ENCODE measurements around the gene TMEM9.
"Not testable (repeated sequence)": the region's sequence is repeated elsewhere in the genome, so short reads cannot be mapped to it uniquely, and the experiment has no call there.

Gene TMEM9

DNA sequence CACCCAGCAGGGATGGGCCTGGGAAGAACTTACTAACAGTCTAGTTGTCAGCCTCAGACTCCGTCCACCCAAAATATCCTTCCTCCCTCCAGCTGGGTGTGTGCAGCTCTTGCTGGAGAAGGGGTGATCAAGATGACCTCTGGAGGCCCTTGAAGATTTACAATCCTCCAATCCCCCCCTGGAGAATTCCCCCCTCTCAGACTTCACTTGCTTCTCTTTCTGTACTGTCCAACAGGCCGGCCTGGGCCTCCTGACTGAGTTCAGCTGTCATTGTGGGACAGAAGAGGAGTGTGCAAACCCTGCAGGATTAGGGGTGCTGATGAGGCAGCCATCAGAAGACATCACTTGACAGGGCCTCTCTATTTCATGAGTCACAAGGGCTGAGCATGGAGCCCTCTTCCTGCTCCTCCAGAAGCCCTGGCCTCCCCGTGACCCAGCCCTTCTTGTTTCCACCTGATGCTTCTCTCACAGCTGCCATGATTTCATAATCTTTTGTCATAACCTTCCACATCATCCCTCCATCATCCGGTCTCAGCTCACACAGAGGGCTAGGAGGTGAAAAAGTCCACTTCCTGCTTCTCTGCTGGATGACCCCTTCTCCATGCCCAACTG lies 18.8 kb upstream of the TMEM9 start:
- no peak for DNase-seq

DNA sequence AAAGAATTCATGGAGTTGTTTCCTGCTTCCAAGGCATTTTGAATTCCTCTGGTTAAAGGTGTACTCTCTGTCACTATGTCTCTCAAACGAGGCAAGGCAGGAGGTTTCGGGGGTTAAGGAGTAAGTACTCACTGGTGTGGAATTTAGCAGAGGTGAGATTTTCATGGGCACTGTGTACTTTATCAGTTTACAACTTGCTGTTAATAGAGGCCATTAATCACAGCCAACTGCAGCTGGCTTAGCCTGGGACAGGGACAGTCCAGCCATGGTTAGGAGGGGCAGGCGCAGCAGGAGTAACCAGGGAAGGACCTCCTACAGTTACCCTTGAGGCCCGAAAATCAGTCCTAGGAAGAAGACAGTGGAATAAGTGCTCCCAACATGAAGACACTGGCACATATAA lies 18.1 kb upstream of the TMEM9 start:
- DNase-seq = no peak

DNA sequence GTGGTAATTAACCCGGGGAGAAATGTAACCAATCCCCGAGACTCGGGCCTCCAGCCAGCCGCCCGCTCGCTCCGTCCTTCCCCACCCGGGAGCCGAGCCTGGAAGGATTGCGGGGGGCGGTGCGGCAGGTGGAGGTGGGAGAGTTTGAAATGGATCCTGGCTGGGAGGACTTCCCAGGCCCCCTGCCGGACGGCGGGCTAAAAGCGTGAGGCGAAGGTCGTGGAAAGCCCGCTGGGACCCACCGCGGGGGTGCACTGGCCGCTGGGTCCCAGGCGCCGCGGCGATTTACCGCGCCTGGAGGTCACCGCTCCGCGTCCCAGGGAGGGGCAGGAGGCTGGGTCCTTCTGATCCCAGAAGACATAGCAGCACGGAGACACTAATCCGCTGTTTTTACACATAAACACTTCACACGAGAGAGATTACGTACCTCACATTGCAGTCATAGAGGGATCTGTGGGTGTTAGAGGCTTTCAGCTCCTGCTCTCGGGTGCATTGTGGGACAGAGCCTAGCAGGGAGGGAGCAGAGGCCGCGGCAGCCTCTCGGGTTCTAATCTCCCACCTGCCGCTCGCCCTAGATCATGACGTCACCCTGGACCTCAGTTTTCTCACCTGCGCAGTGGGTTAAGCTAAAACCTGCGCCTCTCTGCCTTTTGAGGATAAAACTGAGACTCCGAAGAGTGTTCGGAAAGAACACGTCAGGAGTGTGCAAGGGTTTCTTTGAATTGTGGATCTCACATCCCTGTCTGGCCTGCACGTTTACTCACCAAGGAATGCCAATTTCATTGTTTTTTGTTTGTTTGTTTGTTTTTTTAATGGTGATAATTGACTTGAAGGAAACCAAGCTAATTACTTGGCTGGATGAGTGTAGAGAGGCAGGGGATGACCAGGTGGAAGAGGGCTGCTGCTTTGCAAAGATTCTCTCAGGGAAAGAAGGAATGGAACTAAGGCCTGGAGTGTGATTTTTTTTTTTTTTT lies 17.1 kb upstream of the TMEM9 start:
- peak; percentile 77 for DNase-seq

DNA sequence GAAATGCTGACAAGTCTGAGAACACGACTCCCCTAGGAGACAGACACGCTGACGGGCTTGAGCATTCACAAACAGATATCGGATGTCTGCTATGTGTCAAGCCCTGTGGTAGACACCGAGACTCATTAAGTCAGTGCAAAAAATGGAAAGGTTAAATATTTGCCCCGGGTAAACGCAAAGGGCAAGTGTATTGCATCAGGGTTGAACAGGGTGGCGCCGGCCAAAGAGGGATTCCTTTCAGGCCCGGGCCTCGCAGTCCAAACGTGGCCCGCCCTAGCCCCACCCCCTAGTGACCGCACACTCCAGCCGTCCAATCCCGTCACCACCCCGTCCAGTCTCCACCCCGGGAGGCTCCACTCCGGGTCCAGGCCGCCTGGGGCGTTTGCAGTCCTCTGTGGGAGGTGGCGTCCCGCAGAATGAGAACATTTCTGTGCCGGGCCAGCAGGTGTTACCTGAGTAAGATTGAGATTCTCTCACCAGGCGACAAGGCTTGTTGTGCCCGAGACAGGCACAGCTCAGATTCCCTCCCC lies 16.3 kb upstream of the TMEM9 start:
- DNase-seq = peak; percentile 96

DNA sequence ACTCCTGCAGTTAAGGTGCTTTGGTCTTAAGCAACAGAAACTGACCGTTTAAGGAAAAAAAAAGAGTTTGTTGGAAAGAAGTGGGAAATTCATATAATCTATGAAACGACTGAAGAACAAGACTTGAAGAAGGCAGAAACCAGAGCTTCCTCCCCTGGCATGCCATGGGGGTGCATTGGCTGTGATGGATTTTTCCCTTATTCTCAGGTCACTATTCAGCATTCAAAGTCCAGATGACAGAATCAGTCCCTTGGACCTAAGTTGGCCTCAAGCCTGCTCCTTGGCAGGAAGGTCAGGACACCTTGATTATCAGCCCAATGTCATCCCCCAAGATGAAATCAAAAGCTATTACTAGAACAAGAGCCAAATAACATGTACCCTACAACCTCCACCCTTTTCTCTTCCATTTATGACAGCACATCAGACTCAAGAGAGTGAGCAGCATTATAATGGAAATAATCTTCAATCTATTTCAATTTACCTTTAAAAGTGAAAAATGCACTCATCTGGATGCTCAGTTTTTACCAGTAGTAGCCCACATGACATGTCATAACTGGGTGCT lies 15.8 kb upstream of the TMEM9 start:
- no peak for DNase-seq

DNA sequence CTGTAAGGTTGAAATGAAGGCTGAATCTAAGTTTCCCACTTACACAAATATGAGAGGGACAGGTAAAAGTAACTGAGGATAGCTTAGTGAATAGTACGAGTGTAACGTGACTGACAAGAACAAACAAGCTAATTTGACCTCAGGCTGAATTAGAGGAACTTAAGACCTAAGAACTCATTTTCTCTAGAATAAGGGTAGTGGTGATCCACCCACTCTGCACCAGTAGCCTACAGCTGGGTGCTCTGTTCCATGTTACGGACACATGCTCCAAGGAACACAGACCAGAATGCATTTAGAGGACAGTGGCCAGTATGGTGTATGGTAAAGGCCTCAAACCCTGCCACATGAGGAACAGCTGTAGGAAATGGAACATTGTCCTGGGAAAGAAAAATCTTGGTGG lies 14.9 kb upstream of the TMEM9 start:
- no peak for DNase-seq

DNA sequence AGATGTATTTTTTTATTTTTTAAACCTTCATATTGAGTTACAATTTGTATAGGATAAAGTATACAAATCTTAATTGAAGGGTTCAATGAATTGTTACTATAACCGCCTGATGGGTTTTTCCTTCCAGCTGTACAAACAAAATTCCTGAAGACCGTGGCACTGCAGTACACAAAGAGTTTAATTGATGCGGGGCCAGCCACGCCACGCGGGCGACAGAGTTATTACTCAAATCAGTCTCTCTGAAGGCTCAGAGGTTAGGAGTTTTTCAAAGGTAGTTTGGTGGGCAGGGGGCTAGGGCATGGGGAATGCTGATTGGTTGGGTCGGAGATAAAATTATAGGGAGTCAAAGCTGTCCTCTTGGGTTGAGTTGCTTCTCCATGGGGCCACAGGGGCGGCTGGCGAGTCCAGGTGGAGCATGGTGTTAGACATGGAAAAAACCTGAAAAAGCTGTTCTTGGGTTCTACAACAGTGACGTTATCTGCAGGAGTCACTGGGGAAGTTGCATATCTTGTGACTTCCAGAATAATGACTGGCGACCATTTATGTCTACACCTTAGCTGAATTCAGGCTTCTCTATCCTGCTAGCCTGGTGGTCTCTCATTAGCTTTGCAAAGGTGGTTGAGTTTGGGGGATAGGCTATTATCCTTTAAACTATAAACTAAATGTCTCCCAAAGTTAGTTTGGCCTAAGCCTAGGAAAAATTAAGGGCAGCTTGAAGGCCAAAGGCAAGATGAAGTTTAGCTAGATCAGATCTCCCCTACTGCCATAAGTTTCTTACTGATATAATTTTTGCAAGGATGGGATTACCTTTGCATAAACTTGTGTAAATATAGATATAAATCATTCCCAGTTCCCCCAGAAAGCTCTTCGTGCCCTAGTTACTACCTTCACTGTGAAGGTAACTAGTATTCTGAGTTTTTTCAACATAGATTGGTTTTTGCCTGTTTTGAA lies 13.0 kb upstream of the TMEM9 start:
- DNase-seq = peak; percentile 62

DNA sequence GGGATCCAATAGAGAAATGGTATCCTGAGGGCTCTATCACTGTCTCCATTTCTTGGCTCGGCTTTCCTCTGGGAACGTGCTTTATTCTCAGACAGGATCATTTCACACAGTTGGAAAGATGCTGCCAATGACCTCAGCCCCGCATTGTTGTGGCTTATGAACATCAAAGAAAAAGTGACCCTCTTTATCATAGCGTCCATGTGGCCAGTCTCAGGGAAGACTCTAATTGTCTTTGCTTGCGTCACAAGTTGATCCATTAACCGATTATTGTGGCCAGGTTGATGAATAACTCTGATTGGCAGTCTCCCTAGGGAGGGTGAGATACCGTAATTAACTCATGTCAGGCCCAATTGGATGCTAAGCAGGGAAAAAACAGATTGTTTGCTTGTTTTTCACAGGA lies 10.4 kb upstream of the TMEM9 start:
- DNase-seq = no peak

DNA sequence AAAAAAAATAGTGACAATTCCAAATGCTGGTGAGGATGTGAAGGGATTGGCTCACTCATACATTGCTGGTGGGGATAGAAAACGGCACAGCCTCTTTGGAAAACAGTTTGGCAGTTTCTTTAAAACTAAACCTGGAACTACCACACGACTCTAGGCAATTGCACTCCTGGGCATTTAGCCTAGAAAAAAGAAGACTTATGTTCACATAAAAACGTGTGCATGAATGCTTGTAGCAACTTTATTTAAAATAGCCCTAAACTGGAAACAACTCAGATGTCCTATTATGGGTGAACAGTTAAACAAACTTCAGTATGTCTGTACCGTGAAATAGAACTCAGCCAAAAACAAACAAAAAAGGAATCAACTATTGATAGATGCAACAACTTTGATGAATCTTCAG lies 9.4 kb upstream of the TMEM9 start:
- no peak for DNase-seq

DNA sequence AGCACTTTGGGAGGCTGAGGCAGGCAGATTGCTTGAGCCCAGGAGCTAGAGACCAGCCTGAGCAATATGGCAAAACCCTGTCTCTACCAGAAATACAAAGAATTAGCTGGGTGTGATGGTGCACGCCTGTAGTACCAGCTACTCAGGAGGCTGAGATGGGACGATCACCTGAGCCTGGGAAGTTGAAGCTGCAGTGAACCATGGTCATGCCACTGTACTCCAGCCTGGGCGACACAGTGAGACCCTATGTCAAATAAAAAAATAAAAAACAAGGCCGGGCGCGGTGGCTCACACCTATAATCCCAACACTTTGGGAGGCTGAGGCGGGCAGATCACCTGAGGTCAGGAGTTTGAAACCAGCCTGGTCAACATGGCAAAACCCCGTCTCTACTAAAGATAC lies 8.8 kb upstream of the TMEM9 start:
- DNase-seq = not testable (repeated sequence)

DNA sequence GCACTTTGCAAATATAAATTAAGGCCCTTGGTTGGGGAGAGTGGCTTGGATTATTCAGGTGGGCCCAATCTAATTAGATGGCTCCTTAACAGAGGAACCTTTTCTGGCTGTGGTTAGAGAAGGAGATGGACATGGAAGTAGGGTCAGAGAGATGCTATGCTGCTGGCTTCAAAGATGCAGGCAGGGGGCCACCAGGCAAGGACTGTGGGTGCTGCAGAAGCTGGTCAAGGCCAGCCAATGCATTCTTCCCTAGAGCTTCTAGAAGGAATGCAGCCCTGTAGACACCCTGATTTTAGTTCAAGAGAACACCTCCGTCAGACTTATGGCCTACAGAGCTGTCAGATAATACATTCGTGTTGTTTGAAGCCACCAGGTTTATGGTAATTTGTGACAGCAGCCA lies 3.7 kb upstream of the TMEM9 start:
- DNase-seq = no peak

DNA sequence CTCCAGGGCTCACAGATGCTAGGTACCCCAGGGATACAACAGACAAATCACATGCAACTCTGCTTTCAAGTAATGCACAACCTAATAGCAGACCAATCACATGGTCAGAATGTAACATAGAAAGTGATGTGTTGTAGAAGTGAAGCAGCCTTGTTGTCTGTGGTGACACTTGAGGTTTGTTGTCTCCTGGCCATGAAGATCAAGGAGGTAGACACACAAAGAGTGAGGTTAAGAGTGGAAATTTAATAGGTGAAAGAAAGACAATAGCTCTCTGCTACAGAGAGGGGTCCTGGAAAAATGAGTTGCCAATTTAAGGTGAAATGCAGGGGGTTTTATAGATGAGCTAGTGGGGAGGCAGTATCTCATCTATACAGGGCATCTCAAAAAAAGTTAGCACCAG lies 2.5 kb upstream of the TMEM9 start:
- DNase-seq = no peak

DNA sequence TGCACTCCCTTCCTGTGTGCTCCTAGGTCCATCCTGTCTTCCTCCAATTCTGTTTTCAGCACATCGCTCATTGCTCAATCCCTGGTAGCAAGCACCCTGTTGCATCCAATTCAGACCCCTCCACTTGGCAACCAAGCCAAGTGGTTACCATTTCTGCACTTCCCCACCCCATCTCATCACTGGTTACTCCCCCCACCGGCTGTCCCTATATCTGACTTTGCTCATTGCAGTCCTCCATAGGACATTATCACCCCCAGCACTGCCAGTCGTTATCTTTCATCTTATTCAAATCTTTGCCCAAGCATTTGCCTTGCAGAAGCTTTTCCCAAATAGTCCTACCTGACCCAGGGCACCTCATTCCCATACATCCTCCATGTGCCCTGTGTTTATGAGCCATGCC lies 2.1 kb upstream of the TMEM9 start:
- DNase-seq = no peak

DNA sequence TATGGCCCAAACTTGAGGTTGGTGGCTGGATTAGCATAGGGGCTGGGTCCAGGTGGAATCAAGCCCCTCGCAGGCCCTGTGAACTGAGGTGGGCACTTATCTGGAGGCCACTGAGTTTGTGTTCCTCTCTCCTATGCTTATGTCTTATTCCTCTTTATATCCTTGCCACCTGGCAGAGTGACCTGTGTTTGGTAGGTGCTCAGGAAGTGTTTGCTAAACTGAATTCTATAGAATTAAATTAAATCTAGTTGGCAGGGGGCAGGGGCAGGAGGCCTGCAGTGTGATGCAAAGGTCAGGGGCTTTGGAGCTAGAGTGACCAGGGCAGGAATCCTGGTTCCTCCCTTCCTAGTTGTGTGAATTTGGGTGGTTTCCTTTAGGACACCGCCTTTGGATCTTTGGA lies 1.1 kb upstream of the TMEM9 start:
- no peak for DNase-seq

DNA sequence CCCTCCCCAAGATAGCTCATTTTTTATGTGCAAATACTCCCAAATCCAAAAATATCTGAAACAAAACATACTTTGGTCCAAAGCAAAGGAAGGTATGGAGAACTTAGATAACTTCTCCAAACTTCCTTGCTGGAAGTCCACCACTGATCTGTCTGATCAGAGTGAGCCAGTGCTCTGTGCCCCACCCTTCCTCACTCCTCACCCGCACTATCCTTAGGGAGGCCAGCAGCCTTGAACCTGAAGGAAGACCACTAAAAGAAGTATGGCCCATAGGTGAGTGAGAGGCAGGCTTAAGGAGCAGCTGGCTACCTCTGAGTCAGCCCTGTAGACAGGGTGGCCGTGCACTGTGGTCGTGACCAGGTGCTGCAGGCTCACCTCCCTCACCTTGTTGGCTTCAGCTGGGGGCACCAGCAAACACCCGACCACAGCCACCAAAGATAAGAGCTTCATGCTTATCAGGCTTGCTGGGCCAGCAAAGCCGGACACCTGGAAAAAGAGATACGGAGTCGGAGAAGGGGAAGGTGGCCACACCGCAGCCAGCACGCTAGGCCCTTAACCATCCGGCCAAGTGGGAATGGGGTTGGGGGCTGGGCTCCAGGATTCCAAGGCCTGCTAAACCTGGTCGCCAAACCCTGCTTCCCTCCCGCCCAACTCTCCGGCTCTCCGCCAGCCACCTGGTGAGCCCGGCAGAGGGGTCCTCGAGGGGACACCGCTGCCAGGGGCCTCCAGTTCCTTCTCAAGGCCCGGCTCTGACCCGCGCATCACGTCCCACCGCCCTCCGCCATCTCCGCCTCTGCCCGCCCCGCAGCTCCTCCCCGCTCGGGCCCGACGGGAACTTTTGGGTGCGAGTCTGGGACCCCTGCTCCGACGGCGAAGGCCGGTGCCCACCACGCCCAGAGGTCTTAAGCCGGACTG lies 543 bp downstream of the TMEM9 start:
- DNase-seq = no peak

DNA sequence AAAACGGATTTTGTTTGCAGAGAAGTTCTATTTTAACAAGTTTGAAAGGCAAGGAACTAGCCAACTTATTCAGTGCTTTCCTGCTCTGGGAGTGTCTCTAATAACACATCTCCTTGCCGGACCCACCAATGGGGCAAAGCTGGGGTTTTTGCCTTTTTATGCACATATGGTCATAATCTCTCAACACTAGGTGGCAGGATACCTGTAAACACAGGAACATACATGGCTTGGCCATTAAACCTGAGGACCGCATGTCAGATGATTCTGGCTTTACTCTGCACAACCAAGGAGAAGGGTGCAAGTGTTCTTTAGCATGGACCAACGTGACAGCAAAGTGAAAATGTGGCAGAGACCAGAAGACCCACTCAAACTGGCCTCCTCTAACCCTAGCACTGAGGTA lies 4.9 kb downstream of the TMEM9 start:
- DNase-seq = peak; percentile 66

DNA sequence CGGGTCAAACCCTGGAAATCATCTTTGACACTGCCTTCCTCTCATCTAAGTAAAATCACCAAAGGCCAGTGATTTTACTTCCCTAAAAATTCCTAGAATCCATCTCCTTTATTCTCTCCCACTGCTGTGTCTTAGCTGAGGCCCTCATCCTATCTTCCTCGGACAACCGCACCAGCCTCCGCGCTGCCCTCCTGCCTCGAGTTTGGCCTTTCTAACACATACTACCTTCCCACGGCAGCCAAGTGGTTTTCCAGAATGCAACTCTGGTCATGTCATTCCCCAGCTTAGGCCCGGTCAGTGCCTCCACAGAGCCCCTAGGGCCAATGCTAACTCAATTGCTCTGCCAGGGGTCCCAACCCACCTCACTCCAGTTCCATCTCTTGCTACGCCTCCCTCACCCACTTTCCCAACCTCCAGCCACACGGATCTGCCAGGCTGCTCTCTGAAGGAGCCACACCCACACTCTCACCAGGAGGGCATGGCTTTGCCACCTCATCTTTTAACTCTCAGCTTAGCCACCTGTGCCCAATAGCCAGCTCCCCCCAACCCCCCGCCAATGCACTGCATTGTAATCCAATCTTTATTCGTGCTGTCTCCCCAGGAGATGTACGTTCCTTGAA lies 6.8 kb downstream of the TMEM9 start:
- no peak for DNase-seq

DNA sequence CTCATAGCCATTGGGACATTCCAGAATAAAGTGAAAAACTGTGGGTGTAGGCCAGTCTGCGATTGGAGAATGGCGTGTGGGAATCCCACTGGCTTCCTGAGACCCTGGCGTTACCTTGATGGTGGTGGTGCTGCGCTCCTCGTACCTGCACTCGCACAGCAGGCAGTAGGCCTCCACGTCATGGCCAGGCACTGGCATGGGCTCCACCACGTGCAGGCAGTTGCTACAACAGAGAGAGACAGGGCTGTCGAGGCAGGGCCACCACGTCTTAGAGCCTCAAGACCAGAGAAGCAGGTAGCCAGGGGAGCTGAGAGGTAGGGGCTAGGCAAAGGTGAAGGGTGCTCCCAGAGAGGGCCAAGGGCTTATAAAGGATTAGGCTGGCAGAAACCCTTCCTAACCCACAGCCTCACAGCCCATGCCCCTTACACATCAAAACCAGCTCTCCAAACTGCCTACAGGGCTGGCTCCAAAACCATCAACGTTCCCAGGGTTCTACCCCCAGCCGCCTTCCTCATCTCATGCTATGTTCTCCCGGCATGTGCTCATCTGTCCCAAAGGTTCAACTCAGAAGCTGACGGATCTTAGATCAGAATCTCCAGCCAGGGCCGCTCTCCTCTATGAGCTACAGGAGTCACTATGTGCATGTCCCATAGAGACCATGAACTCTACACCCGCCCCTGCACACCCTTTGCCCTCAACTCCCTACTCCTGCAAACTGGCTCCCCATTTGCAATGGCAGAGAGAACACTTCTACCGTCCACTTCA lies 7.5 kb downstream of the TMEM9 start:
- no peak for DNase-seq

DNA sequence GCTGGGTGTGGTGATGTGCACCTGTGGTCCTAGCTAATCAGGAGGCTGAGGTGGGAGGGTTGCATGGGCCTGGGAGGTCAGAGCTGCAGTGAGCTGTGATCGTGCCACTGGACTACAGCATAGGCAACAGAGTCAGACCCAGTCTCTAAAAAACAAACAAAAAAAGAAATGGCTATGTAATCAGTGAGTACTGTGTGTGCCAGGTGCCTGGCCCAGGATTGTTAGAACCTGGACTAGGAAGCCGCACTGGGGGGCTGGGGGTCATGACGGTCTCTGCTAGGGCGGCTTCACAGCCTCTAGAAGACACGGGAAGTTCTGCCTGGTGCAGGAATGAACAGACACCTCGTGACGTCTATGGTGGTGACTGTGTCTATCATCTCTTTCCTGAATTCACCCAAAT lies 8.5 kb downstream of the TMEM9 start:
- DNase-seq = no peak

DNA sequence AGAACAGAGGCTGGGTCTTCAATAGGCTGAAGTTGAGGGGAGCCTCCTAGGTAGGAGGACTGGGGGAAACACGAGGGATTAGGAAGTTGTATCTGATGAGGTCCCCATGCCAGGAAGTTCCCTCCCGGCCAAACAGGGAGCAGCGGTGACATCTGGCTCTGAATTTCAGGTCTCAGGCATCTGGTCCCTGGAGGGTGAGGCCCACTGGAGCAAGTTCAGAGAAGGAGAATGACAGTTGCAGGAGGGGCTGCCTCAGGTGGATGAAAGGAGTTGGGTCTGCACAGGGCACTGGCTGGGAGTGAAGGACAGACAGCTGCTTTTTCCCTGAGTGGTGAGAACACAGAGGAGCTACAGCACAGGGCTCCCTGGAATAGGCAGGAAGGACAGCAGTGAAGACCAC lies 9.1 kb downstream of the TMEM9 start:
- no peak for DNase-seq
